K562 treated with DMSO at 1 percent for 48 hours (cell line): ENCODE data around the gene NDUFB1. TPM values are rescaled to one million over a fixed set of nuclear protein-coding genes. Genes with fewer than 3 reads are reported as not detected.

Experiments used
- total RNA-seq: library from RNA; unstranded; fragments of 300-600 nt; gene quantifications from 2 replicates; pipeline ENCODE4 v1.2.3, GENCODE V29; 2022; ENCODE audit warnings: low replicate concordance; ENCODE audit errors: extremely low read depth

NDUFB1 gene
- total RNA-seq, result not detected in 2 replicates

GRCh38 chr14:92121670-92122350, at the start of gene NDUFB1, which contains the start of gene CPSF2:
TSS of gene NDUFB1 (minus strand) at chr14:92121706. CDS start at chr14:92117637, 4,069 bp downstream.
TSS of gene CPSF2 (plus strand) at chr14:92121969. CDS start at chr14:92130985, 9,016 bp downstream.

GRCh38 chr14:92106143-92106926, 15.2 kb downstream of the NDUFB1 start, which contains the start of gene ATXN3:
TSS of gene ATXN3 (minus strand) at chr14:92106582. CDS start at chr14:92106552, 30 bp downstream.

Other genes with a start within 250 kb of the NDUFB1 start
- gene FBLN5, start 174.0 kb downstream of the NDUFB1 start, total RNA-seq, result not detected in 2 replicates
- gene TRIP11, start 81.6 kb downstream of the NDUFB1 start, total RNA-seq, result not detected in 2 replicates
- not detected in 2 replicates for gene ATXN3, start 15.1 kb downstream of the NDUFB1 start, total RNA-seq
- not detected in 2 replicates for gene CPSF2, start 263 bp upstream of the NDUFB1 start, total RNA-seq
- gene SLC24A4, start 201.5 kb upstream of the NDUFB1 start, total RNA-seq, result not detected in 2 replicates